ENCODE measurements around the gene LRP1B.
"Not testable (repeated sequence)": the region's sequence is repeated elsewhere in the genome, so short reads cannot be mapped to it uniquely, and the experiment has no call there.

The LRP1B gene

GRCh38 chr2:140295767-140296166 is 1835.0 kb downstream of the LRP1B start:
- no peak for FAIRE-seq
- no peak for DNase-seq (ENCODE audit: low spot score)

- no peak for FAIRE-seq
- no peak for DNase-seq (ENCODE audit: low spot score)
These were observed 1842.1 kb downstream of the LRP1B start for GRCh38 chr2:140288726-140289125.

GRCh38 chr2:140288213-140288612 is 1842.6 kb downstream of the LRP1B start:
- DNase-seq (ENCODE audit: low spot score) (no peak), FAIRE-seq (no peak)

- FAIRE-seq (no peak), DNase-seq (ENCODE audit: low spot score) (no peak)
These were observed 1844.4 kb downstream of the LRP1B start for GRCh38 chr2:140286377-140286776.

- not testable (repeated sequence) for FAIRE-seq
These were observed 1853.5 kb downstream of the LRP1B start for GRCh38 chr2:140277344-140277743.

GRCh38 chr2:140276661-140277060 is 1854.2 kb downstream of the LRP1B start:
- no peak for DNase-seq (ENCODE audit: low spot score)
- no peak for FAIRE-seq

More at GRCh38 chr2:140277344-140277743, 1853.5 kb downstream of the LRP1B start:
- DNase-seq (ENCODE audit: low spot score): not testable (repeated sequence)

- DNase-seq (ENCODE audit: low spot score) (no peak), FAIRE-seq (no peak)
These were observed 1855.4 kb downstream of the LRP1B start for GRCh38 chr2:140275427-140275826.

- DNase-seq (ENCODE audit: low spot score) (no peak), FAIRE-seq (no peak)
These were observed 1855.9 kb downstream of the LRP1B start for GRCh38 chr2:140274891-140275290.

GRCh38 chr2:140273958-140274357 is 1856.9 kb downstream of the LRP1B start:
- DNase-seq (ENCODE audit: low spot score) (no peak), FAIRE-seq (no peak)

GRCh38 chr2:140273408-140273807 is 1857.4 kb downstream of the LRP1B start:
- FAIRE-seq: no peak
- no peak for DNase-seq (ENCODE audit: low spot score)

GRCh38 chr2:140270224-140270623 is 1860.6 kb downstream of the LRP1B start:
- FAIRE-seq: no peak
- no peak for DNase-seq (ENCODE audit: low spot score)

GRCh38 chr2:140269000-140269399 is 1861.8 kb downstream of the LRP1B start:
- FAIRE-seq (no peak), DNase-seq (ENCODE audit: low spot score) (no peak)

GRCh38 chr2:140262908-140263307 is 1867.9 kb downstream of the LRP1B start:
- DNase-seq (ENCODE audit: low spot score) (no peak), FAIRE-seq (no peak)

- DNase-seq (ENCODE audit: low spot score): no peak
- FAIRE-seq: no peak
These were observed 1873.0 kb downstream of the LRP1B start for GRCh38 chr2:140257692-140258300.

- no peak for DNase-seq (ENCODE audit: low spot score)
- FAIRE-seq: no peak
These were observed 1874.7 kb downstream of the LRP1B start for GRCh38 chr2:140256080-140256479.

- no peak for DNase-seq (ENCODE audit: low spot score)
- no peak for FAIRE-seq
These were observed 1881.0 kb downstream of the LRP1B start for GRCh38 chr2:140249821-140250220.

GRCh38 chr2:140248623-140249022 is 1882.2 kb downstream of the LRP1B start:
- FAIRE-seq (no peak), DNase-seq (ENCODE audit: low spot score) (no peak)

- DNase-seq (ENCODE audit: low spot score): no peak
These were observed 1883.2 kb downstream of the LRP1B start for GRCh38 chr2:140247451-140248195.

GRCh38 chr2:140246957-140247356 is 1883.9 kb downstream of the LRP1B start:
- DNase-seq (ENCODE audit: low spot score) (no peak), FAIRE-seq (no peak)

More at GRCh38 chr2:140247451-140248195, 1883.2 kb downstream of the LRP1B start:
- no peak for FAIRE-seq

GRCh38 chr2:140246058-140246457 is 1884.8 kb downstream of the LRP1B start:
- FAIRE-seq (no peak), DNase-seq (ENCODE audit: low spot score) (no peak)

- FAIRE-seq (no peak), DNase-seq (ENCODE audit: low spot score) (no peak)
These were observed 1887.9 kb downstream of the LRP1B start for GRCh38 chr2:140242889-140243288.

GRCh38 chr2:140234116-140234515 is 1896.7 kb downstream of the LRP1B start:
- FAIRE-seq: no peak
- DNase-seq (ENCODE audit: low spot score): no peak

GRCh38 chr2:140210963-140211362 is 1919.9 kb downstream of the LRP1B start:
- DNase-seq (ENCODE audit: low spot score) (no peak), FAIRE-seq (no peak)

Data from urothelium cell line (cell line).